Neuron (in vitro differentiated cells): ENCODE results near the gene ABCC5.
"Not testable (repeated sequence)": the region's sequence is repeated elsewhere in the genome, so short reads cannot be mapped to it uniquely, and the experiment has no call there.

Experiments used
- H2AFZ ChIP-seq: one replicate; pipeline ENCODE4 v1.6.1; 2013; ENCODE audit warnings: low read depth, mild to moderate bottlenecking, inconsistent platforms, low read length, moderate library complexity
- H3K27me3 ChIP-seq: one replicate; pipeline ENCODE4 v1.6.1; 2013; ENCODE audit warnings: low read length; ENCODE audit not compliant: insufficient read depth
- H3K36me3 ChIP-seq: one replicate; pipeline ENCODE4 v1.6.1; 2013; ENCODE audit warnings: low read length; ENCODE audit not compliant: insufficient read depth
- H3K4me1 ChIP-seq: one replicate; pipeline ENCODE4 v1.6.1; 2013; ENCODE audit warnings: low read length; ENCODE audit not compliant: insufficient read depth
- H3K4me3 ChIP-seq: 2 replicates; pipeline ENCODE4 v1.5.1; 2013; ENCODE audit warnings: mild to moderate bottlenecking, low read length, moderate library complexity
- H3K9me3 ChIP-seq: one replicate; pipeline ENCODE4 v1.6.1; 2013; ENCODE audit warnings: low read length

Gene ABCC5

GRCh38 chr3:183884097-183884426 is 133.6 kb downstream of the ABCC5 start:
- no peaks in the 10 kb centered on the region for H3K36me3 ChIP-seq
- no peaks in the 10 kb centered on the region for H3K9me3 ChIP-seq
- H3K4me1 ChIP-seq: peaks cover 12% of the 10 kb centered on the region
- peak overlapping the region; percentile 68 for H3K4me3 ChIP-seq
- peak overlapping the region; percentile 58 for H2AFZ ChIP-seq
- peaks cover 9% of the 10 kb centered on the region for H3K27me3 ChIP-seq

GRCh38 chr3:183883291-183884096 is 134.2 kb downstream of the ABCC5 start:
- Histone ChIP-seq H3K36me3 (no peaks in the 10 kb centered on the region), H3K4me1 (peaks cover 12% of the 10 kb centered on the region), H3K27me3 (peaks cover 9% of the 10 kb centered on the region), H3K9me3 (no peaks in the 10 kb centered on the region), H3K4me3 (peak overlapping the region; percentile 68), H2AFZ (no peak overlapping the region)

- H3K36me3 ChIP-seq: peaks cover 4% of the 10 kb centered on the region
- H3K27me3 ChIP-seq: no peaks in the 10 kb centered on the region
- H3K9me3 ChIP-seq: no peaks in the 10 kb centered on the region
- H3K4me1 ChIP-seq: peaks cover 12% of the 10 kb centered on the region
- H2AFZ ChIP-seq: no peak overlapping the region
- H3K4me3 ChIP-seq: no peak overlapping the region
Measured at GRCh38 chr3:183880121-183880520, 137.6 kb downstream of the ABCC5 start.

GRCh38 chr3:183879243-183879642 is 138.4 kb downstream of the ABCC5 start:
- Histone ChIP-seq H3K27me3 (no peaks in the 10 kb centered on the region), H3K9me3 (no peaks in the 10 kb centered on the region), H3K36me3 (peaks cover 6% of the 10 kb centered on the region), H3K4me3 (no peak overlapping the region), H3K4me1 (peaks cover 12% of the 10 kb centered on the region), H2AFZ (no peak overlapping the region)

- peaks cover 7% of the 10 kb centered on the region for H3K4me1 ChIP-seq
- H3K36me3 ChIP-seq: peaks cover 6% of the 10 kb centered on the region
- H3K27me3 ChIP-seq: no peaks in the 10 kb centered on the region
- no peaks in the 10 kb centered on the region for H3K9me3 ChIP-seq
- H3K4me3 ChIP-seq: no peak overlapping the region
- no peak overlapping the region for H2AFZ ChIP-seq
Measured at GRCh38 chr3:183878071-183878470, 139.6 kb downstream of the ABCC5 start.

GRCh38 chr3:183877227-183877626 is 140.5 kb downstream of the ABCC5 start:
- H3K9me3 ChIP-seq, H3K27me3 ChIP-seq, H2AFZ ChIP-seq, H3K36me3 ChIP-seq, H3K4me3 ChIP-seq, H3K4me1 ChIP-seq: not testable (repeated sequence)

- H3K36me3 ChIP-seq: peaks cover 6% of the 10 kb centered on the region
- H2AFZ ChIP-seq: no peak overlapping the region
- no peaks in the 10 kb centered on the region for H3K4me1 ChIP-seq
- H3K27me3 ChIP-seq: no peaks in the 10 kb centered on the region
- no peak overlapping the region for H3K4me3 ChIP-seq
- H3K9me3 ChIP-seq: no peaks in the 10 kb centered on the region
Measured at GRCh38 chr3:183875411-183875810, 142.3 kb downstream of the ABCC5 start.

- Histone ChIP-seq H3K4me3 (no peak overlapping the region), H3K9me3 (no peaks in the 10 kb centered on the region), H3K36me3 (peaks cover 6% of the 10 kb centered on the region), H3K27me3 (no peaks in the 10 kb centered on the region), H2AFZ (no peak overlapping the region), H3K4me1 (no peaks in the 10 kb centered on the region)
Measured at GRCh38 chr3:183873914-183874313, 143.8 kb downstream of the ABCC5 start.

- no peaks in the 10 kb centered on the region for H3K9me3 ChIP-seq
- peaks cover 20% of the 10 kb centered on the region for H3K36me3 ChIP-seq
- H3K4me3 ChIP-seq: no peak overlapping the region
- H2AFZ ChIP-seq: no peak overlapping the region
- no peaks in the 10 kb centered on the region for H3K27me3 ChIP-seq
- no peaks in the 10 kb centered on the region for H3K4me1 ChIP-seq
Measured at GRCh38 chr3:183871541-183871940, 146.1 kb downstream of the ABCC5 start.

GRCh38 chr3:183870563-183870962 is 147.1 kb downstream of the ABCC5 start:
- Histone ChIP-seq H3K4me3 (no peak overlapping the region), H3K36me3 (peaks cover 26% of the 10 kb centered on the region), H3K4me1 (no peaks in the 10 kb centered on the region), H3K27me3 (no peaks in the 10 kb centered on the region), H2AFZ (no peak overlapping the region), H3K9me3 (peaks cover under 1% of the 10 kb centered on the region)
